IMR-90 (cell line): ENCODE data around the gene RYR1. TPM values are rescaled to one million over a fixed set of nuclear protein-coding genes. Genes with fewer than 3 reads are reported as not detected.

ENCODE experiments used
- ATAC-seq: fragments of 200-7000 bp; cut with Tn5 transposase; 2 replicates; pipeline ENCODE4 v1.9.1; 2020; ENCODE audit warnings: low read depth, mild to moderate bottlenecking, moderate library complexity
- BruUV-seq: library from RNA; stranded (reverse); fragments of 400-500 nt; replicated peaks from 2 replicates; lab custom pipeline; 2021; lab: Mats Ljungman, UMichigan
- CTCF ChIA-PET: fragments of 300-600 bp; formaldehyde crosslinking; extraction: SDS; loops from one replicate; lab custom pipeline; 2021; ENCODE audit warnings: antibody characterized with exemption; lab: Yijun Ruan, JAX
- POLR2A ChIA-PET: fragments of 300-600 bp; sonication (Branson Sonifier 250); formaldehyde crosslinking; loops from one replicate; lab custom pipeline; 2022; ENCODE audit warnings: antibody characterized with exemption; ENCODE audit not compliant: unreplicated experiment; lab: Charles Lee
- DNase-seq: peaks from one replicate; pipeline ENCODE4 v3.0.0; 2013
- H2AFZ ChIP-seq: replicated peaks from 2 replicates; pipeline ENCODE3; 2013; ENCODE audit warnings: low read length, mild to moderate bottlenecking; ENCODE audit not compliant: poor library complexity
- H2AK5ac ChIP-seq: 2 replicates; pipeline ENCODE4 v1.6.1; 2013; ENCODE audit warnings: low read depth, low read length, inconsistent platforms
- H2AK9ac ChIP-seq: replicated peaks from 2 replicates; pipeline ENCODE3; 2013; ENCODE audit warnings: mild to moderate bottlenecking, low read depth, low read length, moderate library complexity; ENCODE audit not compliant: poor library complexity
- H2BK120ac ChIP-seq: 2 replicates; pipeline ENCODE4 v1.6.1; 2013; ENCODE audit warnings: low read depth, low read length, inconsistent platforms
- H2BK15ac ChIP-seq: 3 replicates; pipeline ENCODE4 v1.6.1; 2013; ENCODE audit warnings: low read depth, low read length, inconsistent platforms
- H2BK20ac ChIP-seq: 2 replicates; pipeline ENCODE4 v1.6.1; 2013; ENCODE audit warnings: low read depth, mild to moderate bottlenecking, inconsistent platforms, low read length, moderate library complexity
- H2BK5ac ChIP-seq: 2 replicates; pipeline ENCODE4 v1.6.1; 2013; ENCODE audit warnings: mild to moderate bottlenecking, low read depth, low read length, inconsistent platforms; ENCODE audit not compliant: poor library complexity, severe bottlenecking
- H3K14ac ChIP-seq: replicated peaks from 2 replicates; pipeline ENCODE4 v1.6.1; 2013; ENCODE audit warnings: low read depth, low read length, inconsistent platforms
- H3K18ac ChIP-seq: 2 replicates; pipeline ENCODE4 v1.6.1; 2013; ENCODE audit warnings: low read depth, low read length, control low read depth
- H3K23ac ChIP-seq: 2 replicates; pipeline ENCODE4 v1.6.1; 2013; ENCODE audit warnings: low read depth, low read length, inconsistent platforms
- H3K27ac ChIP-seq: 2 replicates; pipeline ENCODE4 v1.5.1; 2013; ENCODE audit warnings: mild to moderate bottlenecking, control low read depth, low read length; ENCODE audit not compliant: insufficient read depth
- H3K27me3 ChIP-seq: 2 replicates; pipeline ENCODE4 v1.6.1; 2013; ENCODE audit warnings: low read length; ENCODE audit not compliant: control insufficient read depth, insufficient read depth
- H3K36me3 ChIP-seq: 2 replicates; pipeline ENCODE4 v1.6.1; 2013; ENCODE audit warnings: low read length, mixed read lengths; ENCODE audit not compliant: control insufficient read depth, insufficient read depth
- H3K4ac ChIP-seq: 2 replicates; pipeline ENCODE4 v1.6.1; 2013; ENCODE audit warnings: low read depth, low read length, inconsistent platforms
- H3K4me1 ChIP-seq: 2 replicates; pipeline ENCODE4 v1.6.1; 2013; ENCODE audit warnings: low read length, mixed read lengths; ENCODE audit not compliant: control insufficient read depth, insufficient read depth
- H3K4me2 ChIP-seq: 2 replicates; pipeline ENCODE4 v1.6.1; 2013; ENCODE audit warnings: low read depth, mild to moderate bottlenecking, control low read depth, low read length, moderate library complexity
- H3K4me3 ChIP-seq: 2 replicates; pipeline ENCODE4 v1.5.1; 2013; ENCODE audit warnings: low read depth, mild to moderate bottlenecking, control low read depth, low read length, moderate library complexity; ENCODE audit not compliant: insufficient read depth
- H3K56ac ChIP-seq: 2 replicates; pipeline ENCODE4 v1.6.1; 2013; ENCODE audit warnings: low read length, inconsistent platforms; ENCODE audit not compliant: insufficient read depth; ENCODE audit errors: extremely low read depth
- H3K79me1 ChIP-seq, 2 experiments: 2 replicates each; pipeline ENCODE4 v1.6.1; 2013; ENCODE audit warnings: low read length in 2 of 2, inconsistent platforms in 1 of 2, low read depth in 1 of 2
- H3K9ac ChIP-seq: 2 replicates; pipeline ENCODE4 v1.6.1; 2013; ENCODE audit warnings: low read depth, low read length, control low read depth
- H3K9me1 ChIP-seq: 2 replicates; pipeline ENCODE4 v1.6.1; 2013; ENCODE audit warnings: low read length, inconsistent platforms; ENCODE audit not compliant: insufficient read depth
- H3K9me3 ChIP-seq: 2 replicates; pipeline ENCODE4 v1.6.1; 2013; ENCODE audit warnings: low read length; ENCODE audit not compliant: control insufficient read depth, insufficient read depth
- H4K20me1 ChIP-seq: 2 replicates; pipeline ENCODE4 v1.6.1; 2013; ENCODE audit warnings: low read length, inconsistent platforms; ENCODE audit not compliant: insufficient read depth
- H4K5ac ChIP-seq: 2 replicates; pipeline ENCODE4 v1.6.1; 2013; ENCODE audit warnings: mild to moderate bottlenecking, low read depth, low read length, control low read depth
- H4K8ac ChIP-seq, 2 experiments: 2 replicates each; pipeline ENCODE4 v1.6.1; 2013; ENCODE audit warnings: low read depth in 2 of 2, low read length in 2 of 2, control low read depth in 1 of 2, inconsistent platforms in 1 of 2
- H4K91ac ChIP-seq: 2 replicates; pipeline ENCODE4 v1.6.1; 2013; ENCODE audit warnings: low read depth, low read length, inconsistent platforms; ENCODE audit not compliant: insufficient read depth
- BHLHE40 ChIP-seq: fragments of 150-350 bp; IDR thresholded peaks from 2 replicates; pipeline ENCODE4 v1.6.1; 2016; ENCODE audit warnings: mild to moderate bottlenecking, low read depth, low read length
- CHD1 ChIP-seq: IDR thresholded peaks from 2 replicates; pipeline ENCODE4 v1.6.1; 2012; ENCODE audit warnings: low read depth, low read length, improper control_type of control experiment
- MAFK ChIP-seq: IDR thresholded peaks from 2 replicates; pipeline ENCODE4 v1.6.1; 2012; ENCODE audit warnings: low read depth, low read length, improper control_type of control experiment
- MAZ ChIP-seq: IDR thresholded peaks from 2 replicates; pipeline ENCODE4 v1.6.1; 2012; ENCODE audit warnings: low read depth, mild to moderate bottlenecking, low read length, improper control_type of control experiment, moderate library complexity, borderline replicate concordance
- MXI1 ChIP-seq: IDR thresholded peaks from 2 replicates; pipeline ENCODE4 v1.6.1; 2012; ENCODE audit warnings: low read depth, mild to moderate bottlenecking, low read length, moderate library complexity, borderline replicate concordance
- NFE2L2 ChIP-seq: fragments of 150-350 bp; IDR thresholded peaks from 2 replicates; pipeline ENCODE4 v1.6.1; 2016; ENCODE audit warnings: low read depth, mild to moderate bottlenecking, low read length
- POLR2A ChIP-seq: IDR thresholded peaks from 2 replicates; pipeline ENCODE4 v1.6.1; 2012; ENCODE audit warnings: mild to moderate bottlenecking, low read depth, low read length
- RAD21 ChIP-seq: IDR thresholded peaks from 2 replicates; pipeline ENCODE4 v1.6.1; 2012; ENCODE audit warnings: low read length, improper control_type of control experiment
- RCOR1 ChIP-seq: IDR thresholded peaks from 2 replicates; pipeline ENCODE4 v1.6.1; 2012; ENCODE audit warnings: mild to moderate bottlenecking, low read length, improper control_type of control experiment; ENCODE audit not compliant: insufficient replicate concordance
- RFX5 ChIP-seq: IDR thresholded peaks from 2 replicates; pipeline ENCODE4 v1.8.0; 2012; ENCODE audit warnings: low read depth, mild to moderate bottlenecking, low read length, moderate library complexity
- SMC3 ChIP-seq: fragments of 150-350 bp; IDR thresholded peaks from 2 replicates; pipeline ENCODE4 v1.6.1; 2016; ENCODE audit warnings: low read depth, mild to moderate bottlenecking, antibody characterized with exemption, low read length, moderate library complexity
- WGBS, 2 experiments: methylation state at CpG; one replicate each; pipeline versions ENCODE4 v1.1.5 to v1.1.7; 2013; ENCODE audit warnings: missing lambda C conversion rate in 2 of 2; ENCODE audit not compliant: insufficient read length in 1 of 2; ENCODE audit errors: extremely low coverage in 2 of 2; 5-methylcytosine and 5-hydroxymethylcytosine counted together
- dilution Hi-C: fragments of 300-500 bp; cut with HindIII; formaldehyde crosslinking; loops from one replicate; pipeline ENCODE4 v1.14.3; 2018; ENCODE audit warnings: low sequenced_read_pairs; ENCODE audit not compliant: unreplicated experiment
- in situ Hi-C: fragments of 300-500 bp; cut with MboI; formaldehyde crosslinking; loops from 3 replicates; pipeline ENCODE4 v1.14.3; 2019; ENCODE audit warnings: low sequenced_read_pairs, inconsistent platforms, mixed read lengths
- intact Hi-C: fragments of 100-400 bp; cut with micrococcal nuclease; formaldehyde crosslinking; loops from 2 replicates; pipeline ENCODE4 v1.10.0; 2022
- polyA plus RNA-seq, 3 experiments: library from polyadenylated mRNA; depleted of rRNA; stranded (reverse); fragments of >200 nt; gene quantifications; 2 replicates each; pipeline ENCODE4 v1.2.3, GENCODE V29; 2012; ENCODE audit warnings: low replicate concordance in 1 of 3
- total RNA-seq: library from RNA; depleted of rRNA; stranded (reverse); fragments of >200 nt; gene quantifications from 2 replicates; pipeline ENCODE4 v1.2.3, GENCODE V29; 2012
- TF ChIP-seq, protein P1 (sequence below): conservative IDR thresholded peaks from 2 replicates; pipeline ENCODE4 v1.5.1; 2012; ENCODE audit warnings: mild to moderate bottlenecking, low read depth, low read length, improper control_type of control experiment
- TF ChIP-seq, protein P2 (sequence below): fragments of 150-350 bp; IDR thresholded peaks from 2 replicates; pipeline ENCODE4 v1.6.1; 2016; ENCODE audit warnings: low read depth, mild to moderate bottlenecking, low read length, moderate library complexity, borderline replicate concordance
- TF ChIP-seq, protein P3 (sequence below): fragments of 150-350 bp; IDR thresholded peaks from 2 replicates; pipeline ENCODE4 v1.6.1; 2017; ENCODE audit warnings: mild to moderate bottlenecking, antibody characterized with exemption, low read length, low read depth

Gene RYR1
- total and polyA plus RNA-seq, 2 of the 4 experiments (the other 2 are of a cell fraction), result not detected

DNA sequence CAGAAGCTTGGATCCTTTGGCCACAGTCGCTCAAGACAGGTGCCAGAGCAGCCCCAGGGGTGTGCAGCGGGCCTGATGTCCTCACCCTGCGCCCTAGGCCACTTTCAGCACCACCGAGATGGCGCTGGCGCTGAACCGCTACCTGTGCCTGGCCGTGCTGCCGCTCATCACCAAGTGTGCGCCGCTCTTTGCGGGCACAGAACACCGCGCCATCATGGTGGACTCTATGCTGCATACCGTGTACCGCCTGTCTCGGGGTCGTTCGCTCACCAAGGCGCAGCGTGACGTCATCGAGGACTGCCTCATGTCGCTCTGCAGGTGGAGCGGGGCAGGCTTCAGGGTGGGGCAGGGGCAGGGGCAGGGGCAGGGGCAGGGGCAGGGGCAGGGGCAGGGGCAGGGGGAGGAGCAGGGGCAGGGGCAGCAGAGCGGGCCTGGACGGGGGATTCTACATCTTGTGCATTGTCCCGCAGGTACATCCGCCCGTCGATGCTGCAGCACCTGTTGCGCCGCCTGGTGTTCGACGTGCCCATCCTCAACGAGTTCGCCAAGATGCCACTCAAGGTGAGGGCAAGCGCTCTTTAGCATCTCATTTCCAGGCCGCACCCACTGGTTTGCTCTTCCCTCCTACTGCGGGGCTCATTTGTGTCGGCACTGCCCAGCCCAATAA lies 69.1 kb downstream of the RYR1 start:
- intact Hi-C loops (no loop called here), dilution Hi-C loops (no loop called here), in situ Hi-C loops (no loop called here)
- Histone ChIP-seq H4K8ac (no peak overlapping the region), H2BK120ac (no peak overlapping the region), H3K4ac (no peak overlapping the region), H2AK5ac (no peak overlapping the region), H4K20me1 (no peaks in the 10 kb centered on the region), H3K79me1 (no peaks in the 10 kb centered on the region), H3K23ac (no peak overlapping the region), H3K14ac (no peak overlapping the region), H2BK15ac (no peak overlapping the region), H3K4me3 (no peak overlapping the region), H3K9me3 (no peaks in the 10 kb centered on the region), H2AK9ac (no peak overlapping the region), H3K4me2 (no peak overlapping the region), H2AFZ (no peak overlapping the region), H4K91ac (no peak overlapping the region), H3K18ac (no peak overlapping the region), H3K9me1 (peaks cover 3% of the 10 kb centered on the region; the same call in 1 of the 2 replicates), H3K27ac (no peak overlapping the region), H3K56ac (no peak overlapping the region), H3K27me3 (no peaks in the 10 kb centered on the region; the same call in 1 of the 2 replicates), H3K36me3 (no peaks in the 10 kb centered on the region), H2BK5ac (no peak overlapping the region), H4K5ac (no peak overlapping the region), H2BK20ac (no peak overlapping the region), H3K4me1 (no peaks in the 10 kb centered on the region), H3K9ac (no peak overlapping the region)
- ChIA-PET CTCF (no interaction called here), POLR2A (no interaction called here)
- no peak for DNase-seq
- WGBS, 2 experiments, result 87% methylated on average over 27 of the region's 41 CpGs; no CpG with 5 or more reads in 1 of the 2 experiments
- no peak for ATAC-seq
- BruUV-seq, result no TSS peak
- TF ChIP-seq MAFK, result no peak
- no peak for TF ChIP-seq SMC3
- TF ChIP-seq MXI1, result no peak
- TF ChIP-seq RCOR1, result no peak
- TF ChIP-seq, protein P1, sequence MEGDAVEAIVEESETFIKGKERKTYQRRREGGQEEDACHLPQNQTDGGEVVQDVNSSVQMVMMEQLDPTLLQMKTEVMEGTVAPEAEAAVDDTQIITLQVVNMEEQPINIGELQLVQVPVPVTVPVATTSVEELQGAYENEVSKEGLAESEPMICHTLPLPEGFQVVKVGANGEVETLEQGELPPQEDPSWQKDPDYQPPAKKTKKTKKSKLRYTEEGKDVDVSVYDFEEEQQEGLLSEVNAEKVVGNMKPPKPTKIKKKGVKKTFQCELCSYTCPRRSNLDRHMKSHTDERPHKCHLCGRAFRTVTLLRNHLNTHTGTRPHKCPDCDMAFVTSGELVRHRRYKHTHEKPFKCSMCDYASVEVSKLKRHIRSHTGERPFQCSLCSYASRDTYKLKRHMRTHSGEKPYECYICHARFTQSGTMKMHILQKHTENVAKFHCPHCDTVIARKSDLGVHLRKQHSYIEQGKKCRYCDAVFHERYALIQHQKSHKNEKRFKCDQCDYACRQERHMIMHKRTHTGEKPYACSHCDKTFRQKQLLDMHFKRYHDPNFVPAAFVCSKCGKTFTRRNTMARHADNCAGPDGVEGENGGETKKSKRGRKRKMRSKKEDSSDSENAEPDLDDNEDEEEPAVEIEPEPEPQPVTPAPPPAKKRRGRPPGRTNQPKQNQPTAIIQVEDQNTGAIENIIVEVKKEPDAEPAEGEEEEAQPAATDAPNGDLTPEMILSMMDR, result no peak
- TF ChIP-seq, protein P2, sequence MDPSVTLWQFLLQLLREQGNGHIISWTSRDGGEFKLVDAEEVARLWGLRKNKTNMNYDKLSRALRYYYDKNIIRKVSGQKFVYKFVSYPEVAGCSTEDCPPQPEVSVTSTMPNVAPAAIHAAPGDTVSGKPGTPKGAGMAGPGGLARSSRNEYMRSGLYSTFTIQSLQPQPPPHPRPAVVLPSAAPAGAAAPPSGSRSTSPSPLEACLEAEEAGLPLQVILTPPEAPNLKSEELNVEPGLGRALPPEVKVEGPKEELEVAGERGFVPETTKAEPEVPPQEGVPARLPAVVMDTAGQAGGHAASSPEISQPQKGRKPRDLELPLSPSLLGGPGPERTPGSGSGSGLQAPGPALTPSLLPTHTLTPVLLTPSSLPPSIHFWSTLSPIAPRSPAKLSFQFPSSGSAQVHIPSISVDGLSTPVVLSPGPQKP, result no peak
- TF ChIP-seq CHD1, result no peak
- TF ChIP-seq, protein P3, sequence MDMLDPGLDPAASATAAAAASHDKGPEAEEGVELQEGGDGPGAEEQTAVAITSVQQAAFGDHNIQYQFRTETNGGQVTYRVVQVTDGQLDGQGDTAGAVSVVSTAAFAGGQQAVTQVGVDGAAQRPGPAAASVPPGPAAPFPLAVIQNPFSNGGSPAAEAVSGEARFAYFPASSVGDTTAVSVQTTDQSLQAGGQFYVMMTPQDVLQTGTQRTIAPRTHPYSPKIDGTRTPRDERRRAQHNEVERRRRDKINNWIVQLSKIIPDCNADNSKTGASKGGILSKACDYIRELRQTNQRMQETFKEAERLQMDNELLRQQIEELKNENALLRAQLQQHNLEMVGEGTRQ, result no peak
- TF ChIP-seq NFE2L2, result no peak
- TF ChIP-seq BHLHE40, result no peak
- no peak for TF ChIP-seq RAD21
- no peak for TF ChIP-seq POLR2A
- no peak for TF ChIP-seq RFX5
- TF ChIP-seq MAZ, result no peak
